Activated T-helper 2 cell treated with anti-CD3 and anti-CD28 coated beads, Interferon-gamma antibody, Interleukin-2, Interleukin-4, amounts not matched to agents 10 μg/mL and 5 μg/mL and 100 μg/mL, durations not matched to agents 14 hours and 24 hours and 36 hours (primary cell): ENCODE measurements around the gene AHDC1. TPM values are rescaled to one million over a fixed set of nuclear protein-coding genes. Genes with fewer than 3 reads are reported as not detected.

Source experiments
- DNase-seq: peaks from one replicate; pipeline ENCODE4 v3.0.0; 2021; ENCODE audit warnings: low spot score
- H3K27ac Mint-ChIP-seq: one replicate; pipeline ENCODE4 v1.8.0; 2021; ENCODE audit warnings: mixed read lengths
- H3K27me3 Mint-ChIP-seq: one replicate; pipeline ENCODE4 v1.8.0; 2021; ENCODE audit warnings: low read depth, mixed read lengths
- H3K36me3 Mint-ChIP-seq: one replicate; pipeline ENCODE4 v1.8.0; 2021; ENCODE audit warnings: low read depth, mixed read lengths
- H3K4me1 Mint-ChIP-seq: one replicate; pipeline ENCODE4 v1.8.0; 2021; ENCODE audit warnings: low read depth, mixed read lengths
- H3K4me3 Mint-ChIP-seq: one replicate; pipeline ENCODE4 v1.8.0; 2021; ENCODE audit warnings: low read depth, mild to moderate bottlenecking, moderate library complexity, mixed read lengths
- H3K9me3 Mint-ChIP-seq: one replicate; pipeline ENCODE4 v1.8.0; 2021; ENCODE audit warnings: mixed read lengths
- intact Hi-C: fragments of 100-400 bp; cut with micrococcal nuclease; formaldehyde crosslinking; loops from one replicate; pipeline ENCODE4 v1.15.1; 2023
- total RNA-seq: library from RNA; stranded (reverse); gene quantifications from 2 replicates; pipeline ENCODE4 v1.2.3, GENCODE V29; 2022

Gene AHDC1
- total RNA-seq, 1 donor from 2014 or later = 29.3 TPM

DNA sequence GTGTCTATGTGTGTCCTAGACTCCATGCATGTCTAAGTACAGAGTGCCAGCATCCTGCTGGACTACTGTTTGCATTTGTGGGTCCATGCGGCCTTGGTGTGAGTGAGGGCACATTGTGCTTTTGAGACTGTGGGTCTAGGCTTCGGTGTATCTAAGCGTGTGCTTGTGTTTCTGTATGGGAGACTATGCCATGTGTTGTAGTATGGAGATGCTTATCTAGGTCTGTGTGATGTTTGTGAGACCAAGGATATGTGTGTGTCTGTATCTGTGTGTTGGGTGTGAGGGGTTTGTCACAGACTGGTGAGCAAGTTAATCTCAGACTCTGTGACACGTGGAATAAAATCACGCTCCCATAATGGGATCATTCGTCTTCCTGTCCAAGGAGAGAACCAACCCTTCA is 14.5 kb downstream of the AHDC1 start:
- H3K4me3 Mint-ChIP-seq = no peak overlapping the region
- no peak overlapping the region for H3K27ac Mint-ChIP-seq
- H3K27me3 Mint-ChIP-seq = no peaks in the 10 kb centered on the region
- no peaks in the 10 kb centered on the region for H3K36me3 Mint-ChIP-seq
- no peaks in the 10 kb centered on the region for H3K4me1 Mint-ChIP-seq
- H3K9me3 Mint-ChIP-seq = no peaks in the 10 kb centered on the region
- DNase-seq = no peak
- intact Hi-C loops = no loop called here

DNA sequence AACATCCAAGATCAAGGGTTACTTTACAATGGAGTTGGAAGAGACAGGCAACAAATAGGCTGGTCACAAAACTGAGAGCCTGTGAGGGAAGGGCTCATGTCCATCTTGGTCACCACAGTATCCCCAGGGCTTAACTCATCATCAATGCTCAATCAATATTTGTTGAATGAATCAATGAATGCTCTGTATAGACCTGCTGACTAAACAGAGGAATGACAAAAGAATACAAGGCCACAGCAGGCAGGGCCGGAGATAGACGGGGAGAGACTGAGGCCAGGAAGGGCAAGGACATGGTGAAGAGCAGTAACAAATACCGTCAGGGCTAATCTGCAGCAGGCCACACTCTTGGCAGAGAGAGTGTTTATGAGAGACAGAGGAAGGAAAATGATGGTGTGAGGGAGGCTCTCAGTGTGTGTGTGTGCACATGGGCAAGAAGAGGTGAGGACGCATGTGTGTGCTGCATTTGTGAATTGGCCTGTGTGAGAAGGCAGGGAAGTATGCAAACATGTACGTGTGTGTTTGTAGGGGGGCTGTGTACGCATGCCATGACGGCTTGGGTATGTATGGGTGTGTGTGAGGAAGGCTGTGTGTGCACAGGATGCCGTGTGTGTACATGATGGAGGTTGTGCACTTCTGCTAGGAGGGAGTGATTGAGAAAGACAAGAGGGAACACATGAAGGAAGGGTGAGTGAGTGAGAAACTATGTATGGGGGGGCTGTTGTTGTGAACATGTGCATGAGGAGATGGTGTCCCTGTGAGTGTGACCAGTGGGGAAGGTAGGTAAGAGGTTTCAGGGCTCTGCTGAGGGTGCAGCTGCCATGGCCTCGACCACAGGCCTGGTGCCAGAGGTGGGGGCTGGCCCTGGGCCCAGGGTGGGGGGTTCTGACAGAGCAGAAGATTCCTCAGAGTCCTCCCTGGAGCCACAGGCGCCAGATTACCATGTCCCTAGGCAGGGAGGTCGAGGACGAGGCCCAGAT is 15.4 kb downstream of the AHDC1 start:
- no peaks in the 10 kb centered on the region for H3K27me3 Mint-ChIP-seq
- no peaks in the 10 kb centered on the region for H3K36me3 Mint-ChIP-seq
- intact Hi-C loops = no loop called here
- no peaks in the 10 kb centered on the region for H3K4me1 Mint-ChIP-seq
- no peak overlapping the region for H3K4me3 Mint-ChIP-seq
- H3K9me3 Mint-ChIP-seq = no peaks in the 10 kb centered on the region
- no peak for DNase-seq
- no peak overlapping the region for H3K27ac Mint-ChIP-seq

DNA sequence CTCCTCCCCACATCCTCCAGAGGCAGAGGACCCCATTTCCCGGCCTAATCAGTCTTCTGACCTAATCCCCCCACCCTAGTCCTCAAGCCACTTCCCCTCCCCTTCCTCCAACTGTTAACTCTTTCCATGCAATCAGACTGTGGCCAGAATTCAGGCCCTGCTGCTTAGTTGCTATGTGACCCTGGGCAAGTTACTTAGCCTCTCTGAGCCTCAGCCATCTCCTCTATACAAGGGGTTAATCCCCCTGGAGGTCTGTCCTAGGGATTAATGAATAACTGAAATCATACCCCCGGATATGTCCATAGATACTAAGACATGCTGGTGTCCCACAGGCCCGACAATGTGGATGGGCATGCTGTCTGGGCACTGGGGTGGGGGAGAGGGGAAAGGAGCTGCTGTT is 18.3 kb downstream of the AHDC1 start:
- no peaks in the 10 kb centered on the region for H3K36me3 Mint-ChIP-seq
- no peaks in the 10 kb centered on the region for H3K9me3 Mint-ChIP-seq
- intact Hi-C loops = no loop called here
- H3K4me3 Mint-ChIP-seq = no peak overlapping the region
- no peaks in the 10 kb centered on the region for H3K4me1 Mint-ChIP-seq
- no peak for DNase-seq
- no peak overlapping the region for H3K27ac Mint-ChIP-seq
- H3K27me3 Mint-ChIP-seq = no peaks in the 10 kb centered on the region

DNA sequence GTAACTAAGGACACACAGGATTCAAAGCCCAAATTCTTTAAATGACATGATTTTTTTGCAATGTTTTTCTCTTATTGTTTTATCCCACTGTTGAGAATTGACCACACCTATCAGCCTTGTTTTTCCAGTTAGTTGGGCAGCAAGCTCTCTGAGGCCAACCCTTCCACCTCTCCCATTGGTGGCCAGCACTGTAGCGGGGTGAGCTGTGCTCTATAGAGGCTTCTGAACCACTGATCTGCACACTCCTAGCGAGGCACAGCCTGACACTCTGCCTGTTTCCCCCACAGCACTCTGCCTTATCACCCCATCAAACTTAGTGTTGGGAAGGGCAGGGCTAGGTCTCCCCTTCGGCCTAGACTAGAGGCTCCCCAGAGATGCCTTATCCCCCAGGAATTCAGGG is 19.5 kb downstream of the AHDC1 start:
- Mint-ChIP-seq H3K9me3 (no peaks in the 10 kb centered on the region), H3K4me1 (peaks cover 2% of the 10 kb centered on the region), H3K27me3 (no peaks in the 10 kb centered on the region), H3K27ac (no peak overlapping the region), H3K36me3 (no peaks in the 10 kb centered on the region), H3K4me3 (no peak overlapping the region)
- intact Hi-C loops = no loop called here
- no peak for DNase-seq

DNA sequence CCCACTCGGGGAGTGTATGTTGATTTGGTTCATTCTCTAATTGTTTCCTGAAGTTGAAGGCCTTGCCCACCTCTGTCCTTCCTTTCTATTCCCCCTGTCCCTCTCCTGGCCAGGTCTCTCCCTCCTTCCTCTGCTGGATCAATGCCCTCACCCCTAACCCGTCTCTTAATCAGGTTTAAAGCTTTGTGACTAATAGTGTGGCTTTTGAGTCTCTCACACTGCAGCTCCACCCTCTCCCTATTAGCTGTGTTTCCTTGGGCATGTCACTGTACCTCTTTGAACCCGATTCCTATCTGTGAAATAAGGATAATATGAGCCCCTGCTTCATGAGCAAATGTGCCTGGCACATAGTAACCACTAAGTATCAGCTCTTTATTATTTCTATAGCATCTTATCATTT is 20.5 kb downstream of the AHDC1 start:
- no peak for DNase-seq
- no peaks in the 10 kb centered on the region for H3K9me3 Mint-ChIP-seq
- intact Hi-C loops = no loop called here
- peaks cover 6% of the 10 kb centered on the region for H3K4me1 Mint-ChIP-seq
- H3K4me3 Mint-ChIP-seq = no peak overlapping the region
- no peak overlapping the region for H3K27ac Mint-ChIP-seq
- no peaks in the 10 kb centered on the region for H3K27me3 Mint-ChIP-seq
- H3K36me3 Mint-ChIP-seq = no peaks in the 10 kb centered on the region

DNA sequence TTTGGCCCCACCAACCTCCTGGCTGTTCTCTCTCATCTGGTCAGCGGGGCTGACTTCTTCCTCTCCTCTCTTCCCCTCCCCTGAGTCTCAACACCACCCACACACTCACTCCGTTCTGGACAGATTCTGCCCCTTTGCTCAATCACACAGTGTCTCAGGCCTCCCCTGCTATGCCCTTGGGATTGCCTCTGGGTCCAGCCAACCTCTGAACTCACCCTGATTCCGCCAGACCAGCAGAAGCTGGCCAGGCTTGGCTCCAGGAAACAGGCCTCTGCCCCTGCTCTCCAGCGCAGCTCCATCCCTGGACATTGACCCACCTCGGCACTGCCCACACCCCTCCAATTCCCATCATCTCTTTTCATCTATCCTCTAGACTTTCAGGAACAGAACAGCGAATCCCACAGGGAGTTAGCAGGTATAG is 22.1 kb downstream of the AHDC1 start:
- peaks cover 6% of the 10 kb centered on the region for H3K4me1 Mint-ChIP-seq

DNA sequence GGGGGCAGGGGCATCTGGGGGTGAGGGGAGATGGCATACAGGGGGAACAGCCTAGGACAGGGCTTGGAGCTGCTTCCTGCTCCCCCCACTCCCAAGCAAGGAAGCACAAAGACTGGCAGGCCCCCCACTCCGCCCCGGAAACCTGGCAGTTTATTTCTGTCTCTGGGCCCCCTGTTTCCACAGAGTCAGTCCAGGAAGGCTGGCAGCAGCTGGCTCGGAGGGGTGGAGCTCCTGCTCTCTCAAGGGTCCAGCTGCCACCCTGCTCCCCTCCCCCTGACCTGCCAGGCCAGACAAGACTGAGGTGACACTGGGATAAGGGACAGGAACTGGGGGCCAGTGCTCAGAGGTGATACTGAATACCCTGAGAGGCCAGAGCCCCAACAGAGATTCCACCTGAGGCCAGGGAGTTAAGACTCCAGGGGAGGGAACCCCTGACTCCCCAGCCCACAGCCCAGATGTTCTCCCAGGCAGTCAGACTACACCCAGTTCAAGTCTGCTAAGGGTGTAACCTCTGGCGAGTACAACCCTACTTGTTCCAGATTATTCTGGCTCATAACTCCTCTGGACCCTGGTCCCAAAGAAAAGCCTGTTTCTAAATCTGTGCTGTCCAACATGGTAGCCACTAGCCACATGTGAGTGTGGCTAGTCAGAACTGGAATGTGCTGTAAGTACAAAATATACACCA is 26.3 kb downstream of the AHDC1 start:
- Mint-ChIP-seq H3K4me3 (no peak overlapping the region), H3K36me3 (peaks cover 3% of the 10 kb centered on the region), H3K27me3 (peaks cover 15% of the 10 kb centered on the region), H3K9me3 (no peaks in the 10 kb centered on the region), H3K27ac (no peak overlapping the region), H3K4me1 (peaks cover 7% of the 10 kb centered on the region)
- DNase-seq = no peak
- intact Hi-C loops = no loop called here

More for the DNA sequence above, 22.1 kb downstream of the AHDC1 start:
- H3K36me3 Mint-ChIP-seq = no peaks in the 10 kb centered on the region
- no peak overlapping the region for H3K4me3 Mint-ChIP-seq
- intact Hi-C loops = no loop called here
- H3K9me3 Mint-ChIP-seq = no peaks in the 10 kb centered on the region
- DNase-seq = no peak
- H3K27me3 Mint-ChIP-seq = peaks cover 2% of the 10 kb centered on the region
- H3K27ac Mint-ChIP-seq = no peak overlapping the region

DNA sequence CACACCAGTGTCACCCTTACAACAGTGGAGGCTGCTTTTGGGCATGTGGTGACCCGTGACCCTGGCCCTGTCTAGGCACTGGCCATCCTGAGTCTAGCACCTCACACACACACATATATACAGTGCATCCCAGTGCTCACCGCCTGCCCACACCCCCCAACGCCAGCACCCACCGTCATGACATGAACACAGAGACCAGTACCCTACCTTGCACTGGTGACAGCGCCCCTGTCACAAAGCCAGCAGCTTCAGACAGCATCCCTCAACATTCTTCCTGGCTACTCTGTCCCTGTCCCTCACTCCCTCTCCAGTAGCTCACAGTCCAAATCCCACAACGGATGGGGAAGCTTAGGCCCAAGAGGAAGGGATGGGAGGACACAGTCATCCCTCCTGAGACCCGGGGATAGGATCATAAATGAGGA is 27.1 kb downstream of the AHDC1 start:
- H3K36me3 Mint-ChIP-seq = peaks cover 3% of the 10 kb centered on the region
- no peak overlapping the region for H3K27ac Mint-ChIP-seq
- intact Hi-C loops = no loop called here
- no peaks in the 10 kb centered on the region for H3K9me3 Mint-ChIP-seq
- H3K4me3 Mint-ChIP-seq = no peak overlapping the region
- peaks cover 15% of the 10 kb centered on the region for H3K27me3 Mint-ChIP-seq
- no peak for DNase-seq
- H3K4me1 Mint-ChIP-seq = peaks cover 8% of the 10 kb centered on the region

DNA sequence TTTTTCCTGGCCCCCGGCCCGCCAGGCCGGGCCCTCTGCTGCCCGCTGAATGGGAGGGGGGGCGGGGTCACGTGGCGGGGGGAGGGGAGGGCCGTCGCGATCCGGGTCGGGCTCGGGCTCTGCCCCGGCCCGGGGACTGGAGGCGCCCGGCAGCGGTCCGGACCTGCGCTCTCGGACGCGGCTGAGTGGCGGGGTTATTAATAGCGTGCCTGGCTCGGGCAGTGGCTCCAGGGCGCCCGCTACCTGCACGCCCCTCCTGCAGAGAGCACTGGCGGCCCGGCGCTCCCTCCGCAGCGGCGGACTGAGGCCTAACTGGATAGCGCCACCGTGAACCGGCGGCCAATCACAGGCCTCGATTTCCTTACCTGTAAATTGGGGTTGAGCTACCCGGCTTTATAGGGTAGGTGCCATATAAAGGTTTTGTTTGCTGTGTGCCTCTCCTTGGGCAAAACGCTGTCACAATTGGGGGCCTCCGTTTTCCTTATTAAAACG is 28.1 kb downstream of the AHDC1 start:
- H3K9me3 Mint-ChIP-seq = no peaks in the 10 kb centered on the region
- peaks cover 15% of the 10 kb centered on the region for H3K27me3 Mint-ChIP-seq
- H3K4me3 Mint-ChIP-seq = no peak overlapping the region
- H3K4me1 Mint-ChIP-seq = peaks cover 8% of the 10 kb centered on the region
- intact Hi-C loops = no loop called here
- H3K27ac Mint-ChIP-seq = no peak overlapping the region
- peaks cover 3% of the 10 kb centered on the region for H3K36me3 Mint-ChIP-seq
- DNase-seq = no peak

DNA sequence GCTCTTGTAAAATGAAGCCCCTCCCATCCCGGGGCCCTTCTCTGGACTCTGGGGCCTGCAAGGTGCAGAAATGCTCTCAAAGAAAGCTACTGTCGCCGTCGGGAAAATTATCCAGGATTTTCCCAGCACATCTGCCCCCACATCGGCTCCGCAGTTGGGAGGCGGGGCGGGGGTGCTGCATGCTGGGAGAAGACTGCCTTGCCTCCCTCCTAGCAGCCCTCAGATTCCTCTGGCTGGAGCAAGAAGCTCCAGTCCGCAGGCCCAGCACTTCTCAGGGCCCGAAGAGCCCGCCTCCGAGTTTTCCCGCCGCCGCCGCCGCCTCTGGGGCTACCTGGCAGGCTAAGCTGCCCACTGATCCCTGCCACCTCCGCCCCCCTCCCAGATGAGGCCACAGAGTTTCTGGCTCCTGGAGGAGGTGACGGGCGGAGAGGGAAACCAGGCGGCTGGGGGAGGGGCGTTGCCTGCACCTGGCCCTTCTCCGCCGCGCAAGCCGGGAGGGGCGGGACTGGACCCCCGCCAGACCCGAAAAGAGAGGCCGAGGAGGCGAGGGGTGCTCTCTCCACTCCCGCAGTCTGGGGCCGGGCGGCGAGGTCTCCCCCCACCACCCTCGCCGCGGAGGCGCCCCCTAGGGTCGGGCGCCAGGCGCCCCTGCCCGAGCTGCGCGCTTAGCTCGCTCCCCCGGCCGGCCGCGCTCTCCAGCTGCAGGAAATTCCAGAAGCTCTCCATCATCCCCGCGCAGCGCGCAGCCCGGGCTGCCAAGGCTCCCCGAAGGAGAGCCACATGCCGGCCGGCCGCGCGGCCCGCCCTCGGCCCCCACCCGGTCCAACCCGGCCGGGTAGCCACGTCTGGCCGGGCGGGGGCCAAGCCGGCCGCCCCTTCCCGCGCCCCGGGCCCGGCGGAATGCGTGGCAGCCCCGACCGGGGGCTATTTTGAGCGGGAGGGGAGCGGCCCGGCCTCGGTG is 28.8 kb downstream of the AHDC1 start:
- Mint-ChIP-seq H3K4me3 (no peak overlapping the region), H3K36me3 (peaks cover 3% of the 10 kb centered on the region), H3K4me1 (peaks cover 6% of the 10 kb centered on the region), H3K27me3 (peaks cover 15% of the 10 kb centered on the region), H3K27ac (no peak overlapping the region), H3K9me3 (no peaks in the 10 kb centered on the region)
- intact Hi-C loops = no loop called here
- no peak for DNase-seq

DNA sequence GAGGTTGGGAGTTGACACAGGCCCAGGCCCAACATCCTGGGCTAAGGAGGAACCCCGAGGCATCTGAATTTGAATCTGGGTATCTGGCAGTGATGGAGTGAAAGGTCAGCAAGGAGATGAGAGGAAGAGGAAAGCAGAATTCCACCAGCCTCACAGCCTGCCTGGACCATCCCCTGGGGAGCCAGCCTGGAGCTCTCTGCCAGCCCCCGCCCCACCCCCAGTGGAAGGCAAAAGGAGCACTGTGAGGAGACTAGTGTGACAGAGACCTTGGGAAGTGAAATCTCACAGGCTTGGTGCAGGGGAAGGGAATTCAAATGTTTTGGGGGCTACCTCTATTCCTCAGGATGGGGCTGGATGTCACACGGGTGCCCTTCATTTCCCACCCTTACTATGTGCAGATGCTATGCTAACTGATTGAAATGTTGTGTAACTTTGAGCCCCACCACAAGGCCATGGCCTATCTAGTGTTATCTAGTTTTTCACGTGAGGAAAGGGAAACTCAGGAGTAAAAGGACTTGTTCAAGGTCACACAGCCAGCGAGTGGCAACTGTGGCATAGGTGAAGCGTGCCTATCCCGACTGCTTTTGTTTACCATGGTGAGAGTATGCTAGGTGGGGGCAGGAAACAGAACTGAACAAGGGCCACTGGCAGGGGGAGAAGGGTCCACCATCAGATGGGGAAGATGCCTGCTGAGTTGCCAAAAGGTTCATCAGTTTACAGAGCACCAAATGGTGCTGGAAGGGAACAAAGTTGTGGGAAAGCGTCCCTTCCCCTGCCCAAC is 29.8 kb downstream of the AHDC1 start:
- Mint-ChIP-seq H3K9me3 (no peaks in the 10 kb centered on the region), H3K27ac (no peak overlapping the region), H3K4me1 (peaks cover 6% of the 10 kb centered on the region), H3K4me3 (no peak overlapping the region), H3K27me3 (peaks cover 15% of the 10 kb centered on the region), H3K36me3 (peaks cover 3% of the 10 kb centered on the region)
- no peak for DNase-seq
- intact Hi-C loops = no loop called here
